Glomerular endothelial cell (primary cell): ENCODE measurements around the gene PSMD12. TPM values are rescaled to one million over a fixed set of nuclear protein-coding genes. Genes with fewer than 3 reads are reported as not detected.
"Not testable (repeated sequence)": the region's sequence is repeated elsewhere in the genome, so short reads cannot be mapped to it uniquely, and the experiment has no call there.

ENCODE experiments used
- DNase-seq: peaks from one replicate; pipeline ENCODE4 v3.0.0-alpha.2; 2011; ENCODE audit warnings: low read depth, low spot score; ENCODE audit errors: extremely low read depth
- total RNA-seq: library from RNA; depleted of rRNA; stranded (reverse); fragments of >200 nt; gene quantifications from 2 replicates; pipeline ENCODE4 v1.2.3, GENCODE V29; 2015

Gene PSMD12
- total RNA-seq, result 23.9 and 42.6 TPM in 2 replicates

DNA sequence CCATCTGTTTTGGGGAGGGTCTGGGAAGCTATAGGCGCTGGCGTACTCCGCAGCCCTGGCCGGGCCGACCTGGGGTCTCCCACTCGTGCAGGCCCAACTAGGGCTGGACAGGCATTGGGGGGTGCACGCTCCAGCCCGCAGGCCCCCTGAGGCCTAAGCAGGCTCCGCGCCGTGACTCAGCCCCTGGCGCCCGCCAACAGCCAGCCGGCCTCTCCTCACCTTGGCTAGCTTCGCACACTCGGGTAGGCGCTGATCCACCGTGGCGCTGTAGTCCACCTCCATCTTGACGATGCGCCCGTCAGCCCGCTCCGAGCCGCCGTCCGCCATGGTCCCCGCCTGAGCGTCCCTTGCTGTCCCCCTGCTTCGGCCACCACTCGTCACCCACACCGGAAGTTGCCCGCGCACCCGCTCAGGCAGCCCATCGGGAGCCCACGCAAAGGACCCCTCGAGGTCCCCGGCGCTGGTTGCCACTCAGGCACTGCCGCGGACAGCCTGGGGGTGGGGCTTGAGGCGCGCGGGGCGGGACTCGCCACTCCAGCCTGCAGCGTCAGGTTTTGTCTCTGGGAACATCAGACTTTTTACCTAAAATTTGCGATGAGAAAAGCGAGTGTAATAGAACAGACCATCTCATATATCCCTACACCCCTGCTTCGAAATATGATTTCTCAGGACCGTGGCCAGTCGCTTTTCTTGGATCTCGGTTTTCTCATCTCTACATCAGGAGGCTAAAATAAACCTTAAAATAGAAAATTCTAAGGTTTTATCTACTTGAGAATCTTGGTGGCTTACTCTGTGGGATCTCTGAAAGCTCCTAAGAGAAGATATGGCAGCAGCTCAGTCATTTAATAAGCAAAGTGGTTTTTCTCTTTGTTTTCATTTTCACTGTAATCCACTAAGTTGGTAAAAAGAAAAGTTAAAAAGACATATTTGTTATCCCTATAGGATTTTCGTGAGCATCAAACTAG lies at the start of gene PSMD12:
Gene PSMD12 (minus strand): TSS at position 385 of the 965 bp plus-strand sequence. CDS start 58 bp downstream, at position 327.
- DNase-seq, result no peak

DNA sequence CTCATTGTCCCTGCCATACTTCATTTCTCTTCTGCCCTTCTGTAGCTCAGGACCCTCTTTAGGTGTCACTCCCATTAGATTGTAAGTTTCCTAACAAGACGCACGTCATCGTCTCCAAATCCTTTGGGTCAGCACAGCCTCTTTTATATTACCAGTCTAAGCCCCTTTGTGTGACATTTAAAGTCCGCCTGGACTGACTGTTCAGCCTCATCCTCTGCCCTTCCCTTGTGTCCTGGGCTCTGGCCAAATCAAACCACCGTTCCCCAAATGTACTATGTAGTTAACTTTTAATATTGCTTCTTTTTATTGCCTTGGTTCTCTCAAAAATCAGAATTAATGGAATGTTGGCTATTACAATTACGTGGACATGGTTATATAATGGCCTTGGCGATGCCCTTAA lies 48.9 kb upstream of the PSMD12 start:
- DNase-seq, result no peak

DNA sequence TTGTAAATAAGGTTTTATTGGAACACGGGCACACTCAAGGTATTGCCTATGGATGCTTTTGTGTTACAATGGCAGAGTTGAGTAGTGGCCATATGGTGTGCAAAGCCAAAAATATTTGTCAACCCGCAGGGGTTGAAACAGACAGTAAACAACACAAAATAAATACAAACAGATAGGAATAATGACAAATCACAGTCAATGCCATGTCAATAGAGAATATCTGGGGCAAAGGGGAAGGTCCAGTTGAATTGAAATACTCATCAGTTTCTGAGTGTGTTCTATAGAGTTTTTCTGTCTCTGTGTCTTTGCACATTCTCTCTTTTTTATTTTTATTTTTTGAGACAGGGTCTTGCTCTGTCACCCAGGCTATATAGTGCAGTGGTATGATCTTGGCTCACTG lies 48.2 kb upstream of the PSMD12 start:
- no peak for DNase-seq

DNA sequence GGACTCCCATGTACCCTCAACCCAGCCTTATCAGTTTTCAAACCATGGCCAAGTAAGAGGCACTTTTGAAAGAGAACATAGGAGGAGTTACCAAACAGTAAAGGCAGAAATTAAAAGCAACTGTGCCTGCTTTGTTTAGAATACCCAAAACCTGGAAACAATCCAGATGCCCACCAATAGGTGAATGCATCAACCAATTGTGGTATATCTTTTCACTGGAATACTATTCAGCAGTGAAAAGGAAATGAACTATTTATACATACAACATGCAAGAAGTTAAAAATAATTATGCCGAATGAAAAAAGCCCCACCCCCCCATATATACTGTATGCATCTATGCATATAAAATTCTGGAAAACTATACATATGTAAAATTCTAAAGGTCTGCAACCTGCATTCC lies 47.8 kb upstream of the PSMD12 start:
- no peak for DNase-seq

DNA sequence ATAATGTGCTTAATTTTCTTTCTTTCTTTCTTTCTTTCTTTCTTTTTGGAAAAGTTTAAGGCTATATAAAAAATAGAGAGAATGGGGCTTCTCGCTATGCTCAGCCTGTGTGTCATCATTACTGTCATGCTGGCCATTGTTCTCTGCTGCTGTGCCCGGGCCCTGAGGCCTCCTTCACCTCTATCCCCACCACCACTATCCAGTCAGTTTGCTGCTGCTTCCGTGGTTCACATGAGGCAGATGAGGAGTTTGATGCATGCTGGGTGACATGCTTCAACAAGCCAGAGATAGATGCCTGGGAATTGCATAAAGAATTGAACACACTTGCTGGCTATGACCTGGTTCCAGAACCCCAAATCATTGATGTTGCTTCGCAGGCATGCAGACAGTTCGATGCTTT lies 47.0 kb upstream of the PSMD12 start:
- DNase-seq, result no peak

DNA sequence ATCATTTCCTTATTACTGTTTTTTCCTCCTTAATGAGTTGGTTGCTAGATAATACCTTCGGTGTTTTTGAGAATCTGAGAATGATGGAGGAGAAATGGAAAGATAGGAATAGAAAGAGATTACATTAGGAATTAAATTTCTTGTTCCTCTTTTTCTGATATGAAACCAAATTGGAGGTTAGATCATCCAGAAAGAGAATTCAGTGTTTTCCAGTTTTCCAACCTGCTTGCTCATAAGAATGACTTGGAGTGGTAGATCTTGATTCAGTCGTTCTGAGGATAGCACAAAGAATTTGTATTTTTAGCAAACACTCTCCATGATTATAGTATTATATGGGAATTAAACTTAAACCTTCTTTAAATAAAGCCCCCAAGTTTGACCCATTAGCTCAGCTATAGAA lies 46.6 kb upstream of the PSMD12 start:
- DNase-seq, result no peak

DNA sequence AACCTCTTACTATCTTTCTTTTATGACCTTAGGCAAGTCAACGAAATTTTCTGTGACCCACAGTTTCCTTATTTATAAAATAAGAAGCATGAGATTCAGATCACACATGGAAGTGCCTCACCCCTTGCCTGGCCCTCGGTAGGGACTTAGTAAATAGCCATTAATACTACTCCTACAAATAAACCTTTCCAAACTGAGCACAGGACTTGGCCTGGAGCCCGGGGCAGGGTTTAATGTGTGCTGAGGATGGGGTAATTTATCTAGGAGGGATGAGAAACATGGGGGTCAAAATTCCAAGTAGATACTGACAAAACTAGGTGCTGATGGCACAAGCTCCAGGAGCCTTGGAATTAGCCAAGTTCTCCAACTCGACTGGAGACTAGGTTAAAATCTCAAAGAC lies 45.7 kb upstream of the PSMD12 start:
- DNase-seq, result no peak

DNA sequence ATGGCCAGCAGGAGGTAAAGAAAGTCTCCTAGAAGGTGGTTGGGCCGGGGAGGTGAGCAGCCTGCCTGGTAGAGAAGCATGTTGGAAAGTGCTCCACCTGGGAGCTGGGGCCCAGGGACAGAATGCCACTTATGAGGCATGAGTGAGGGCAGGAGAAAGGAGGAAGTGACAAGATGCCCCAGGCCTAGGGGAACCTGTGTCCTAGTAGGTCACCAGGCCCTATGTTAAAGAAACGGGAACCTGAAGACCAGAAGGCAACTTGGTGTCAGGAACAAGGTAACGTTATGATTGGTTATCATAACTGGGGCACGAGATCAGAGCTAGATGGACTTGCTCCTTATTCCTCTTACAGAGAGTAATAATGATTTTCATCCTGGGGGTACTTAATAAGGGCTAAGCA lies 45.0 kb upstream of the PSMD12 start:
- DNase-seq, result no peak

DNA sequence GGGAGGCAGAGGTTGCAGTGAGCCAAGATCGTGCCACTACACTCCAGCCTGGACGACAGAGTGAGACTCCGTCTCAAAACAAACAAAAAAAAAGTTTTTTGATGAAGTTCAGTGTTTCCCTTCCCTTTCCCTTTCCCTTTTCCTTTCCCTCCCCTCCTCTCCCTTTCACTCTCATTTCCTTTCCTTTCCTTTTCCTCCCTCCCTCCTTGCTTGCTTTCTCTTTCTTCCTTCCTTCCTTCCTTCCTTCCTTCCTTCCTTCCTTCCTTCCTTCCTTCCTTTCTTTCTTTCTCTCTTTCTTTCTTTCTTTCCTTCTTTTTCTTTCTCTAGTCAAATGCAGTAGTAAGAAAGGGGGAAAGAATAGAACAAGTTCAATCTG lies 42.1 kb upstream of the PSMD12 start:
- not testable (repeated sequence) for DNase-seq

DNA sequence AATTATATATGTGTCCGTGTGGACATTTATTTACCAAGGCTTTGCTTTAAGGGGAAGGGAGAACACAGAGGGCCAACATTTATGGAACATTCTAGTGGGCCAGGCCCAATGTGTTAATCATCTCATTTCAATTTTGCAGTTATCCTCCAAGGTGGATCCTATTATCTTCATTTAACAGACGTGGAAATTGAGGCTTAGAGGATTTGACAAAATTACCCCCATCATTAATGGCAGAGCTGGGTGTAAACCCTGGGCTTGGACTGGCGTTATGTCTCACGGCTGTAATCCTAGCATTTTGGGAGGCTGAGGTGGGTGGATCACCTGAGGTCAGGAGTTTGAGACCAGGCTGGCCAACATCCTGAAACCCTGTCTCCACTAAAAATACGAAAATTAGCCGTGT lies 37.1 kb upstream of the PSMD12 start:
- DNase-seq, result no peak

DNA sequence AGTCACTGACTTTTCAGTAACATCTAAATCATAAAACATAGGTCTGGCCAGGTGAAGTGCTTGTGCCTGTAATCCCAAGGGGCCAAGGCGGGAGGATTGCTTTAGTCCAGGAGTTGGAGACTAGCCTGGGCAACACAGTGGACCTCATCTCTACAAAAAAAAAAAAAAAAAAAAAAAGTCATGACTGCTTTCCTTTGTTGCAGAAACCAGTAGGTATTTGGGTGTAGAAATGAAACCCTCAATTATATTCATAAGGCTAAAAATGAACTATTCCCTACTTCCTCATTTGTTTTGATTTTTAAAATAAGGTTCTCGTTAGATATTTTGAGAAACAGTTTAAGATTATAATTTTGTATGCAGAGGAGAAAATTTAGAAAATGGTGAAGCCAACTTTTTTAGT lies 36.7 kb upstream of the PSMD12 start:
- no peak for DNase-seq

DNA sequence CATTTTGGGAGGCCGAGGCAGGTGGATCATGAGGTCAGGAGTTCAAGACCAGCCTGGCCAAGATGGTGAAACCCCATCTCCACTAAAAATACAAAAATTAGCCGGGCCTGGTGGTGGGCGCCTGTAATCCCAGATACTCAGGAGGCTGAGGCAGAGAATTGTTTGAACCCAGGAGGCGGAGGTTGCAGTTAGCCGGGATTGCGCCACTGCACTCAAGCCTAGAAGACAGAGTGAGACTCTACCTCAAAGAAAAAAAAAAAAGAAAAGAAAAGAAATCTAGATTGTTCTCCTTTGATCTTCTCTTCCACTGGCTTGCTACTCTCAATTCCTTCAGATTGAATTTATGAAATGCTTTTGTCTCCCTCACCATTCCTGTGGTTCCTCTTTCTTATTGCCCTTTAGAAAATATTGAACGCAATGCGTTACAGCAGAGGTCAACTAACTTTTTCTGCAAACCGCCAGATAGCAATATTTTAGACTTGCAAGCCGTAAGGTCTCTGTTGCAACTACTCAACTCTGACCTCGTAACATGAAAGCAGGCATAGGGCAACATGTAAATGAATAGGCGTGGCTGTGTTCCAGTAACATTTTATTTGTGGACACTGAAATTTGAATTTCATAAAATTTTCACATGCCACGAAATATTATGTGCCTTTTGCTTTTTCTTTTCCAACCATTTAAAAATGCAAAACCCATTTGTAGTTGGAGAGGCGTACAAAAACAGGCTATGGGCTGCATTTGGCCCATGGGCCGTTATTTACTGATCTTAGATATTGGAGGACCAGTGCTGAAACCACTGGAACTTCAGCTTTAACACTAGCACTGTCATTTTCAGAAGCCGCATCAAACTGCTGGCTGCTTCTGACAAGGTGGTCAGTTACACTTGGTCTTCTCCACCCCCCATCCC lies 35.5 kb upstream of the PSMD12 start:
- DNase-seq, result no peak

DNA sequence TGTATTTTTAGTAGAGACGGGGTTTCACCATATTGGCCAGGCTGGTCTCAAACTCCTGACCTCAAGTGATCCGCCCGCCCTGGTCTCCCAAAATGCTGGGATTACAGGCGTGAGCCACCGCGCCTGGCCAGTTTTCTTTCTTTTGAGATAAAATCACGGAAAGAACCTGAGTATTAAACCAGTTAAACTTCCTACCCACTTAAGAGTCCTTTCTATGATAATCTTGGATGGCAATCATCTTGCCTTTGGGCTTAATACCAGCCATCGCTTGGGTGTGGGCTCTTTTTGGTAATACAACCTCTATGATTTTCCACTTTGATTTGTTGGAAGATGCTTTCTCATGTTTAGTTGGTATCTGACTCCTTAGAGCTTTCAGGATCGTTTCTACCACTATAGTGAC lies 34.7 kb upstream of the PSMD12 start:
- no peak for DNase-seq

DNA sequence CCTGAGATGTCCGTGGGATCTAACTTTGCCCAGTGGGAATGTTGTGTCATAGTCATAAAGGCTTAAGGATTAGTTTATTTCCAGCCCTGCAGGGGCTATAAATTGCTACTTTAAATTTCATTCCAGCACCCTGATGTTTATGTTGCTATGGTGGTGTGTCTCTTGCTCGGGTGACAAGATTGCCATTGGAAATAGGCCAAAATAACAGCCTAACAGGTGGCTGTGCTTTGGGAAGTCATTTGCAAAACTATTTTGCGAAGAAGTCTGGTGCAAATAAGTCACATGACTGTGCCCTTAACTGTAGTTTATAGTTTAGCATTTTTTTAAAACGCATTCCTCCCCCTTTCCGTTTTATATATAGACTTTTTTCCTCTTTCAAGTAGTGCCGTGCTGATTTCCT lies 33.8 kb upstream of the PSMD12 start:
- no peak for DNase-seq

DNA sequence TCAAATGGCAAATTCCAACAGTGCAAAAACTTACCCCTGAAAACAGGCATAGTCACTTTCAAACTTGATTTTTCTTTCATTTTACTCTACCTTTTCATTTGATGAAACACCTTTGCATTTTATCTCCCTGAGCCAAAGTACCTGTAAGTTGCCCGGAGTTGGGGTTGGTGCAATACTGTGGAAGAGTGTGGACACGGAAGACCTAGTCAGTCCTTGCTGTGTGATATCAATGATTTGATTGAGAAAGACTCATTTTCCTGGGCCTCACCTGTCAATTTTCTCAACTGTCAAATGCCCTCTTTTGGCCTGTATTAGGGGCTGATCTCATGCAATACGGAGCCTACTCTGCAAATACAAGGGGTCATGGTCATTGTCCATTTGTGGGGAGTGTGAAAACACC lies 33.3 kb upstream of the PSMD12 start:
- no peak for DNase-seq

DNA sequence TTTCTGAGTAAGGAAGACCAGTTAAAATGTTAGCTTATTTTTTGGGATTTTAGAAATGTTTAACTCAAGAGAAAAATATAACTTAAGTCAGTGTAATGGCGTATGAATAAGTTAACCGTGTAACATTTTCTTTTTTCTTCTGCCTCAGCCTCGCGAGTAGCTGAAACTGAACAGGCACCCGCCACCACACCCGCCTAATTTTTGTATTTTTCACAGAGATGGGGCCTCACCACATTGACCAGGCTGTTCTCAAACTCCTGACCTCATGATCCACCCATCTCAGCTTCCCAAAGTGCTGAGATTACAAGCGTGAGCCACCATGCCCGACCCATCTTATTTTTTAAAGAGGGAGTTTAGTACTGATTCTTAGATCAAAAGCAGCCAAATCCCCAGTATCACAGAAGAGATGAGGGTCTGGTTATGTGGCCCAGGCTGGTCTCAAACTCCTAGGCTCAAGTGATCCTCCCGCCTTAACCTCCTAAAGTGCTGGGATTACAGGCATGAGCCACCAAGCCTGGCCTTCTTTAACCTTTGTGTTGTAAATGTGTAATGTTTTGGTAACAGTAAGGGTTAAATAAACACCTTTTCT lies 27.5 kb upstream of the PSMD12 start:
- no peak for DNase-seq

DNA sequence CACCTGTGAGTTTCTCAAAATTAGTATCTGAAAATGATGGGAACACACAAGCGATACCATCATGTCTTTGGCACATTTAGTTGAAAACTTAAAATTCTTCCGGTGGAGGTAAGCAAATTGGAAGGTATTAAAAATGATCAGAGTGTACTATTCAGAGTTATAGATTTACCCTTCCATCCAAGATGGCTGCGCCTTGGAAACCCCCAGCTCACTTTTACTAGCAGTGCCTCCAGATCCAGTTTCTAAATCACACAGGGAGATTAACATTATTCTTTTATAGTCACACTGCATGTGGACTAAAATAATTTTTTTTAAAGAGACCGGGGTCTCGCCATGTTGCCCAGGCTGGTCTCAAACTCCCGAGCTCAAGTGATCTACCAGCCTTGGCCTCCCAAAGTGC lies 25.7 kb upstream of the PSMD12 start:
- no peak for DNase-seq

DNA sequence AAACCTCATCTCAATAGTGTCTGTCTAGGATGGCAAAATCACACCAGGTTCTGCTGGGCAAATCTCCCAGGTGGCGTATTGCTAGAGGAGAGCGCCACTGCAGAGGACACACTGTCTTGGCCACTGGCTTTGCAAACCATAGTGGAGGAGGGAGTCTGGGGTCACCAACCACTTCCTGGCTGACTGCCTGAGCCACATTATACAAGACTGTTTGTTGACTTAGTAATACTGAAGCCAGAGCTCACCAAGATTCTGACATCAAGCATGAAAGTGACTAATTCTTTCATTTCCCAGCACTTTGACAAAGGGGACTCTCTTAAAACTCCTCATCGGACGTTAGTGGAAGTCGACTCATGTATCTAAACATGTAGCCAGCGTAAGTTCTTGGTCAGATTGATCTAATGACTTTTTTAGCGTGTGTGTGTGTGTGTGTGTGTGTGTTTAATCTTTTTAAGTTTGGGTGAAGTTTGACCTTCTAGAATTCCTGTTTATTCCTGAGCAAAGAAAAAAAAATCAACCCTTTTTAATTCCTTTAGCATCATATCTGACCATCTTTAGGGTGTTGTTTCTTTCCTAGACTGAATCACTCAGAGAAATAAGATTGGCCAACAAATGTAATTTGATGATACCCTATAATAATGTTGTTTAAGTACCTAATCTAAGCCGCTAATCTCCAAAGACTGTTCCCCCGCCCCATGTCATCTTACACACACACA lies 24.4 kb upstream of the PSMD12 start:
- DNase-seq, result peak; percentile 79

DNA sequence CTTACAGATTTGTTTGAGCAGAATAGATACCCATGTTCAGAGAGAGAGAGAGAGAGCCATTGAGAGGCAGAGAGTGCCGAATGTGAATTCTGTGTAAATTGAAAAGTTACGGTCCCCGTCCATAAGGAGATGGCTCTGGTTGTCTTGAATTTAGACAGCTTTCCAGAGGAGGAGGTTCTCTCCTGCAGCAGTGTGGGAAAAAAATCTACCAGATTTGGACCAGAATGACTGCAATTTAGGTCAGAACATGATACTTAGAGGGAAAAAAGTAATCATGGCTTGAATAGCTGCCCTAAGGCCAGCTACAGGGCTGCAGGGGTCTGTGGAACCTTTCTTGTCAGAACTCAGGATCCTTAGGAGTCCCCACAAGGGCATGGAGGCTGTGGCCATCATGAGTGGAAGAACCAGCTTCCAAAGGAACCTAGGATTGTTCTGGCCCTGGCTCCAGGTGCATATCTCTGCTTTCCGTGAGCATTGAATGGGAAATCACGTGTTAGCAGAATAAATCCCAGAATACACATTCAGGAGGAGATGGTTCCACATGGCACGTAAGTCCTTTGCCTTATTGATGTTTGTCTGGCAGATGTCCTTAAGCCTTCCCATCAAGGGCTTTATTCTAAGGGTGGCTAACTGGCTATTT lies 23.7 kb upstream of the PSMD12 start:
- DNase-seq, result no peak

DNA sequence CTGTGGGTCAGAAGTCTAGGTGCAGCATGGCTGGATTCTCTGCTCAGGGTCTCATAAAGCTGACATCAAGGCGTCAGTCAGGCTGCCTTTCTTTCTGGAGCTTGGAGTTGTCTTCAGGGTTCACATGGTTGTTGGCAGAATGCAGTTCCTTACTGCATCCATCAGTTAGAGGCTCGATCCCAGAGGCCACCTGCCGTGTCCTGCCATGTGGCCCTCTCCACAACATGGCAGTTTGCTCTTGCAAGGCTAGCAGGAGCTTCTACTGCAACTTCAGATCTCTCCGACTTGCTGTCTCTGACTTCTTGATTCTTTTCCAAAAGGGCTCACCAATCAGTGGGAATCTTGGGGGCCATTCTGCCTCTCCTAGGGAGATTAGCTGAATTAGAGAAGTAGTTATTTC lies 22.6 kb upstream of the PSMD12 start:
- no peak for DNase-seq
